HEK293 (cell line): ENCODE results near the gene CREB5.

ENCODE experiments used
- CTCF ChIP-seq: fragments of 450-650 bp; formaldehyde crosslinking; IDR thresholded peaks from 2 replicates; pipeline ENCODE4 v1.5.1; 2016; ENCODE audit warnings: missing biosample characterization, missing genetic modification characterization
- ELK4 ChIP-seq: IDR thresholded peaks from 2 replicates; pipeline ENCODE4 v1.6.1; 2011; ENCODE audit warnings: mild to moderate bottlenecking, low read depth, low read length, borderline replicate concordance
- PBX3 ChIP-seq: sonication (generic); formaldehyde crosslinking; IDR thresholded peaks from 2 replicates; pipeline ENCODE4 v1.8.1; 2022; ENCODE audit warnings: mild to moderate bottlenecking, moderate library complexity, missing genetic modification reagents
- PRDM4 ChIP-seq: fragments of 450-650 bp; formaldehyde crosslinking; IDR thresholded peaks from 2 replicates; pipeline ENCODE4 v1.5.1; 2017; ENCODE audit warnings: missing biosample characterization, missing genetic modification characterization
- ZBTB11 ChIP-seq: fragments of 450-650 bp; formaldehyde crosslinking; conservative IDR thresholded peaks from 2 replicates; pipeline ENCODE4 v1.5.1; 2016; ENCODE audit warnings: low read depth, missing biosample characterization, missing genetic modification characterization
- ZBTB26 ChIP-seq: fragments of 450-650 bp; formaldehyde crosslinking; optimal IDR thresholded peaks from 2 replicates; pipeline ENCODE3; 2016; ENCODE audit warnings: missing biosample characterization, mild to moderate bottlenecking, missing genetic modification characterization
- ZBTB7A ChIP-seq: fragments of 450-650 bp; formaldehyde crosslinking; IDR thresholded peaks from 2 replicates; pipeline ENCODE4 v1.5.1; 2016; ENCODE audit warnings: low read depth, missing biosample characterization, missing genetic modification characterization
- ZNF140 ChIP-seq: fragments of 450-650 bp; formaldehyde crosslinking; IDR thresholded peaks from 2 replicates; pipeline ENCODE4 v1.5.1; 2016; ENCODE audit warnings: missing biosample characterization, missing genetic modification characterization
- ZNF274 ChIP-seq, 2 experiments: fragments of 200-500 bp in 1 of 2; fragments of 450-650 bp in 1 of 2; sonication (Bioruptor generic) in 1 of 2; formaldehyde crosslinking in 1 of 2; IDR thresholded peaks; 2 replicates each; pipeline versions ENCODE4 v1.5.1 to v1.6.1; 2014 to 2016; ENCODE audit warnings: borderline replicate concordance in 1 of 2, inconsistent platforms in 1 of 2, low read length in 1 of 2, missing biosample characterization in 1 of 2, missing genetic modification characterization in 1 of 2
- ZNF76 ChIP-seq: fragments of 450-650 bp; formaldehyde crosslinking; IDR thresholded peaks from 2 replicates; pipeline ENCODE4; 2016; ENCODE audit warnings: low read depth, missing biosample characterization, missing genetic modification characterization, borderline replicate concordance
- ZNF837 ChIP-seq: fragments of 450-650 bp; formaldehyde crosslinking; IDR thresholded peaks from 2 replicates; pipeline ENCODE4 v1.5.1; 2016; ENCODE audit warnings: missing biosample characterization, missing genetic modification characterization
- ZSCAN23 ChIP-seq: fragments of 450-650 bp; formaldehyde crosslinking; IDR thresholded peaks from 2 replicates; pipeline ENCODE4 v1.5.1; 2016; ENCODE audit warnings: missing biosample characterization, missing genetic modification characterization

- TF ChIP-seq ZBTB26 (tag by site-specific recombination): no peak
- TF ChIP-seq ZNF76: no peak
- TF ChIP-seq CTCF (tag by site-specific recombination): no peak
- no peak for TF ChIP-seq ZNF837 (tag by site-specific recombination)
- TF ChIP-seq ZNF274 (IDR thresholded peaks at IDR 0.05; ENCODE audit: low read length): no peak
- no peak for TF ChIP-seq ZNF274 (tag by site-specific recombination; IDR thresholded peaks at IDR 0.05; ENCODE audit: borderline replicate concordance)
- no peak for TF ChIP-seq ZBTB11 (tag by site-specific recombination)
- no peak for TF ChIP-seq PRDM4 (tag by site-specific recombination)
- TF ChIP-seq ZBTB7A: no peak
- TF ChIP-seq ELK4: no peak
- TF ChIP-seq ZSCAN23 (tag by site-specific recombination): no peak
- no peak for TF ChIP-seq PBX3
- TF ChIP-seq ZNF140 (tag by site-specific recombination): no peak
Observed at GRCh38 chr7:28395831-28396230, 16.5 kb upstream of the CREB5 start.
